Endometrial microvascular endothelial cells (primary cell): ENCODE data around the gene TLL2. TPM values are rescaled to one million over a fixed set of nuclear protein-coding genes. Genes with fewer than 3 reads are reported as not detected.

Source experiments
- in situ Hi-C: cut with HindIII; loops from 2 replicates; pipeline ENCODE4 v1.10.0; 2017; ENCODE audit warnings: low sequenced_read_pairs, low pct_unique_long_range_greater_than_20kb; ENCODE audit errors: inconsistent ontology term
- total RNA-seq: library from RNA; depleted of rRNA; stranded (reverse); fragments of >200 nt; gene quantifications from one replicate; pipeline ENCODE4 v1.2.3, GENCODE V29; 2015; ENCODE audit errors: inconsistent ontology term

Gene TLL2
- total RNA-seq, 1 donor from 2014 or later: not detected

GRCh38 chr10:96482815-96483588, 30.7 kb downstream of the TLL2 start:
- in situ Hi-C loops: no loop called here

- in situ Hi-C loops: no loop called here
These were observed 35.4 kb downstream of the TLL2 start for GRCh38 chr10:96478355-96478754.

- in situ Hi-C loops: no loop called here
These were observed 39.9 kb downstream of the TLL2 start for GRCh38 chr10:96473866-96474265.

GRCh38 chr10:96470116-96470743, 43.5 kb downstream of the TLL2 start:
- in situ Hi-C loops: no loop called here

GRCh38 chr10:96468845-96469244, 44.9 kb downstream of the TLL2 start:
- in situ Hi-C loops: no loop called here

DNA sequence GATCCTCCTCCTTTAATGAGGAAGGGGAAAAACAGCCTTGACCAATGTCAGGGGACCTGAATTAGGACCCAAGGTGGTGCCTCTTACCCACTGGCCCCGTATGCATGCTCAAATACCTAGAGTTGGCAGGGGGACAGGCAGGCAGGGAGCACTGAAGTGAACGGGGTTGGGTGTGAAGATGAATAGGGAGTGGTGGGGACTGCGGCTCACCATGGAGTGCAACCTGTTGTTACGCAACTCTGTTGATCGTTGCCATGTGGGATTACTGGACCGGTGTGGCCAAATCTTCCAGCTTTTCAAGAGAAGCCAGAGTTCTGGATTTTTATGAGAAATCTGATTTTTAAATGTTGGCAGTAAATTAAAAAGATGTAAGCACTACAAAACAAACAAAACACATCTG, 48.1 kb downstream of the TLL2 start:
- in situ Hi-C loops: no loop called here

- in situ Hi-C loops: no loop called here
These were observed 50.2 kb downstream of the TLL2 start for GRCh38 chr10:96463562-96463961.

- in situ Hi-C loops: no loop called here
These were observed 51.0 kb downstream of the TLL2 start for GRCh38 chr10:96462606-96463151.

DNA sequence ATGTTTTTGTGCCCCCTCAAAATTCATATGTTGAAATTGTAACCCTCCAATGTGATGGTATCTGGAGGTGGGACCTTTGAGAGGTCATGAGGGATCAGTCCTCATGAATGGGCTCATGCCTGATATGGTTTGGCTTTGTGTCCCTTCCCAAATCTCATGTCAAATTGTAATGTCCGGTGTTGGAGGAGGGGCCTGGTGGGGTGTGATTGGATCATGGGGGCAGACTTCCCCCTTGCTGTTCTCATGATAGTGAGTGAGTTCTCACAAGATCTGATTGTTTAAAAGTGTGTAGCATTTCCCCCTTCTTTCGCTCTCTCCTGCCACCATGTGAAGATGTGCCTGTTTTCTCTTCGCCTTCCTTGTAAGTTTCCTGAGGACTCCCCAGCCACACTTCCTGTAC, 53.4 kb downstream of the TLL2 start:
- in situ Hi-C loops: no loop called here

DNA sequence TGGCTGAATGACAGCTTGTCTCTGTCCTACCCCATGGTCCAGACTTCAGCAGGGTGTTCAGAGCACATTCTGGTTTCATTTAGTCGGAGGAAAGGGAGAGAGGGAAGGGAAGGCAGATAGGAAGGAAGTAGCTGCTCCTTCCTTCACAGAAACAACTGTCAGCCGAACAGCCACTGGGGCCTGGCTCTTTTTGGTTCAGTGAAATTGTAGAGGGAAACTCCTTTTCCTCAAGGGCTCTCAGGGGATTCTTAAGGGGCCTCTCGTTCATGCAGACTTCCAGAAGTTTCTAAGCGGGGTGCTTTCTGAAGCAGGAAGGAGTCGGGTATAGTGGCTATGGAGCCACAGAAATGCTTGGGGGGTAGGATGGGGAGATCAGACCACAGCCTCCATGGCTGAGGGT, 56.4 kb downstream of the TLL2 start:
- in situ Hi-C loops: no loop called here

GRCh38 chr10:96456296-96456840, 57.4 kb downstream of the TLL2 start:
- in situ Hi-C loops: no loop called here

DNA sequence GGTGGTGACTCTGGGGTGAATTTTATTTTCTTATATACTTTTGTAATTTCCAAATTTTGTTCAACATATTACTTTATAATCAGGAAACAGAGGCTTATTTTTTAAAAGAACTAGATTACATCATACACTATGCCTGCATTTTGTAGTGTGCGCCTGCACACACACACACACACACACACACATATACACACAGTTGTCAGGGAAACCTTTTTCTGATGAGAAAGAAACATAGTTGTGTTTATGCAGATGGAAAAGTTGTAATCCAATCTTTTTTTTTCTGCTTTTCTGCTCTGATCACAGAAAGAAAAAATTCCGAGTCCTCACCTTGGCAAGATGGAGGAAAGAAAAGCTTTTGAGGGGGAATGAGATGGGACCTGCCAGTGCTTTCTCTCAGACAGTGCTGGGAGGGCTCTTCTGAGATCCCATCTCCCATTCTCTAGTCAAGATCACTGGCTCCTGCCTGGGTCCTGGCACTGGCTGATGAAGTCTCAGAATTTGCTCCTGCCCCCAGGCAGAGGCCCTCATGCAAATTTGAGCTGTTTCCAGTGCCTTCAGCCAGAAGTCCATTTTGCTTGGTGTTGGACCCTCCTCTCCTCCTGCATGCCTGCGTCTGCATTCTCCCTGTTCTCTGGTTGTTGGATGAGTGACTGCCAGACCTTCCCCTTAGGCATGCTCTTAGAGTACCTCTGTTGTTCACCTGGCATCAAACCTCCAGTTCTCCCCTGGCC, 59.7 kb downstream of the TLL2 start:
- in situ Hi-C loops: no loop called here

DNA sequence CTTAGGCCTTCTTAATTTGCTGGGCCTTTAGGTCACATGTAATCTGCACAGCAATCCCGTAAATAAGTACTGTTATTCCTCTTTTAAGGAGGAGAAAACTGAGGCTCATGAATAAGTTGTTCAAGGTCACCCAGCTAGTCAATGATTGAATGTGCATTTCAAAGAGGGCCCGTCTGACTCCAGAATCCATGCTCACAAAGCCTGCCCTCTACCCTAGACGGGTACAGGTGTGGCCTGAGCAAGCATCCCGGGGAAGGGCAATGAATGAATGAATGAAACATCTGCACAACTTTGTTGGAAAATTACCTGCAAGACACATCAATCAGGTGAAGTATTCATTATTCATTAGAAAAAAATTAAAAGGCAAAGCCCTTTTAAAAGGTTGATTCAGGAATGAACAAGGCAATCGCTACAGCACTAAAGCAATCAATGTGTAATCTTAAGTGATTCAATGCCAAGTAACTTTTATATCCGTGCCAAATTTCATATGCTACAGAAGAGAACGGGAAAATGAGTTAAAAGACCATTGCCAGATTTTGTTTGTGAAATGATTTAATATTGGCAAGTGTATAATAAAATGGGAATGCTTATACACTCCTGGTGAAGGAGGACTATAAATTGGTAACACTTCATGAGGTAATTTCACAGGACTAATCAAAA, 61.1 kb downstream of the TLL2 start:
- in situ Hi-C loops: no loop called here

DNA sequence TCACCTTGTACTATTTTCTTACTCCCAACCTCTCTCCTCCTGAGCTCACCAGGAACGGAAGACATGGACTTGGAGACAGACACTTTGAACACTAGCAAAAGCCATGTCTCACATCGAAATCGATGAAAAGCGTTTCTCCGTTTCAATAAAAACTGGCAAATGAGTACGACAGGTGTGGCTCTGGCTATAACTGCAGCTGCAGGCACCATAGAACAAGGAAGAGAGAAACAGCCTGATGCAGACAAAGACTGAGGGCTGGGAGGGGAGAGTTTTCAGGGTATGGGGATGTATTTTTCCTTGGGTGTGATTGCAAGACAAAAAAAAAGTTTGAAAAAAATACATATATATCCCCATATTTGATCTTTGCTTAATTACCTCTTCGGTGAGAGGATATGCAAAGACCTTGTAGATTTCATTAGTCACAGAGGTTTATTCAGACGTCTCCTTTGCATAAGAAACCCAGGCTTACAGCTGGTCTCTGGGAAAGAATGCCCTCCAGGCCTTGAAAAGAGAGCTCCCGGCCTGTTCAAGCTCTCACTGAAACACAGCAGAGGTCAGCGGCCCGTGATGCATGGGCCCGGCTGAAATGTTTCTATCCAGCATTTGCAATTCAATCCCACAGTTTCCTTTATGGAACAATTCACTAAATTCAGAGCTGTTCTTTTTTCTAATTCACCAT, 63.1 kb downstream of the TLL2 start:
- in situ Hi-C loops: no loop called here

GRCh38 chr10:96448558-96448957, 65.2 kb downstream of the TLL2 start:
- in situ Hi-C loops: no loop called here

GRCh38 chr10:96448021-96448457, 65.7 kb downstream of the TLL2 start:
- in situ Hi-C loops: no loop called here

GRCh38 chr10:96446966-96447596, 66.6 kb downstream of the TLL2 start:
- in situ Hi-C loops: no loop called here
